IMR-90 (cell line): ENCODE measurements around the gene NRM. TPM values are rescaled to one million over a fixed set of nuclear protein-coding genes. Genes with fewer than 3 reads are reported as not detected.

Experiments used
- ATAC-seq: fragments of 200-7000 bp; cut with Tn5 transposase; 2 replicates; pipeline ENCODE4 v1.9.1; 2020; ENCODE audit warnings: low read depth, mild to moderate bottlenecking, moderate library complexity
- BruUV-seq: library from RNA; stranded (reverse); fragments of 400-500 nt; replicated peaks from 2 replicates; lab custom pipeline; 2021; lab: Mats Ljungman, UMichigan
- CTCF ChIA-PET: fragments of 300-600 bp; formaldehyde crosslinking; extraction: SDS; loops from one replicate; lab custom pipeline; 2021; ENCODE audit warnings: antibody characterized with exemption; lab: Yijun Ruan, JAX
- POLR2A ChIA-PET: fragments of 300-600 bp; sonication (Branson Sonifier 250); formaldehyde crosslinking; loops from one replicate; lab custom pipeline; 2022; ENCODE audit warnings: antibody characterized with exemption; ENCODE audit not compliant: unreplicated experiment; lab: Charles Lee
- DNase-seq: peaks from one replicate; pipeline ENCODE4 v3.0.0; 2013
- H2AFZ ChIP-seq: replicated peaks from 2 replicates; pipeline ENCODE3; 2013; ENCODE audit warnings: low read length, mild to moderate bottlenecking; ENCODE audit not compliant: poor library complexity
- H2AK5ac ChIP-seq: 2 replicates; pipeline ENCODE4 v1.6.1; 2013; ENCODE audit warnings: low read depth, low read length, inconsistent platforms
- H2AK9ac ChIP-seq: replicated peaks from 2 replicates; pipeline ENCODE3; 2013; ENCODE audit warnings: mild to moderate bottlenecking, low read depth, low read length, moderate library complexity; ENCODE audit not compliant: poor library complexity
- H2BK120ac ChIP-seq: 2 replicates; pipeline ENCODE4 v1.6.1; 2013; ENCODE audit warnings: low read depth, low read length, inconsistent platforms
- H2BK15ac ChIP-seq: 3 replicates; pipeline ENCODE4 v1.6.1; 2013; ENCODE audit warnings: low read depth, low read length, inconsistent platforms
- H2BK20ac ChIP-seq: 2 replicates; pipeline ENCODE4 v1.6.1; 2013; ENCODE audit warnings: low read depth, mild to moderate bottlenecking, inconsistent platforms, low read length, moderate library complexity
- H2BK5ac ChIP-seq: 2 replicates; pipeline ENCODE4 v1.6.1; 2013; ENCODE audit warnings: mild to moderate bottlenecking, low read depth, low read length, inconsistent platforms; ENCODE audit not compliant: poor library complexity, severe bottlenecking
- H3K14ac ChIP-seq: replicated peaks from 2 replicates; pipeline ENCODE4 v1.6.1; 2013; ENCODE audit warnings: low read depth, low read length, inconsistent platforms
- H3K18ac ChIP-seq: 2 replicates; pipeline ENCODE4 v1.6.1; 2013; ENCODE audit warnings: low read depth, low read length, control low read depth
- H3K23ac ChIP-seq: 2 replicates; pipeline ENCODE4 v1.6.1; 2013; ENCODE audit warnings: low read depth, low read length, inconsistent platforms
- H3K27ac ChIP-seq: 2 replicates; pipeline ENCODE4 v1.5.1; 2013; ENCODE audit warnings: mild to moderate bottlenecking, control low read depth, low read length; ENCODE audit not compliant: insufficient read depth
- H3K27me3 ChIP-seq: 2 replicates; pipeline ENCODE4 v1.6.1; 2013; ENCODE audit warnings: low read length; ENCODE audit not compliant: control insufficient read depth, insufficient read depth
- H3K36me3 ChIP-seq: 2 replicates; pipeline ENCODE4 v1.6.1; 2013; ENCODE audit warnings: low read length, mixed read lengths; ENCODE audit not compliant: control insufficient read depth, insufficient read depth
- H3K4ac ChIP-seq: 2 replicates; pipeline ENCODE4 v1.6.1; 2013; ENCODE audit warnings: low read depth, low read length, inconsistent platforms
- H3K4me1 ChIP-seq: 2 replicates; pipeline ENCODE4 v1.6.1; 2013; ENCODE audit warnings: low read length, mixed read lengths; ENCODE audit not compliant: control insufficient read depth, insufficient read depth
- H3K4me2 ChIP-seq: 2 replicates; pipeline ENCODE4 v1.6.1; 2013; ENCODE audit warnings: low read depth, mild to moderate bottlenecking, control low read depth, low read length, moderate library complexity
- H3K4me3 ChIP-seq: 2 replicates; pipeline ENCODE4 v1.5.1; 2013; ENCODE audit warnings: low read depth, mild to moderate bottlenecking, control low read depth, low read length, moderate library complexity; ENCODE audit not compliant: insufficient read depth
- H3K56ac ChIP-seq: 2 replicates; pipeline ENCODE4 v1.6.1; 2013; ENCODE audit warnings: low read length, inconsistent platforms; ENCODE audit not compliant: insufficient read depth; ENCODE audit errors: extremely low read depth
- H3K79me1 ChIP-seq, 2 experiments: 2 replicates each; pipeline ENCODE4 v1.6.1; 2013; ENCODE audit warnings: low read length in 2 of 2, inconsistent platforms in 1 of 2, low read depth in 1 of 2
- H3K9ac ChIP-seq: 2 replicates; pipeline ENCODE4 v1.6.1; 2013; ENCODE audit warnings: low read depth, low read length, control low read depth
- H3K9me1 ChIP-seq: 2 replicates; pipeline ENCODE4 v1.6.1; 2013; ENCODE audit warnings: low read length, inconsistent platforms; ENCODE audit not compliant: insufficient read depth
- H3K9me3 ChIP-seq: 2 replicates; pipeline ENCODE4 v1.6.1; 2013; ENCODE audit warnings: low read length; ENCODE audit not compliant: control insufficient read depth, insufficient read depth
- H4K20me1 ChIP-seq: 2 replicates; pipeline ENCODE4 v1.6.1; 2013; ENCODE audit warnings: low read length, inconsistent platforms; ENCODE audit not compliant: insufficient read depth
- H4K5ac ChIP-seq: 2 replicates; pipeline ENCODE4 v1.6.1; 2013; ENCODE audit warnings: mild to moderate bottlenecking, low read depth, low read length, control low read depth
- H4K8ac ChIP-seq, 2 experiments: 2 replicates each; pipeline ENCODE4 v1.6.1; 2013; ENCODE audit warnings: low read depth in 2 of 2, low read length in 2 of 2, control low read depth in 1 of 2, inconsistent platforms in 1 of 2
- H4K91ac ChIP-seq: 2 replicates; pipeline ENCODE4 v1.6.1; 2013; ENCODE audit warnings: low read depth, low read length, inconsistent platforms; ENCODE audit not compliant: insufficient read depth
- RFX5 ChIP-seq: IDR thresholded peaks from 2 replicates; pipeline ENCODE4 v1.8.0; 2012; ENCODE audit warnings: low read depth, mild to moderate bottlenecking, low read length, moderate library complexity
- WGBS, 2 experiments: methylation state at CpG; one replicate each; pipeline versions ENCODE4 v1.1.5 to v1.1.7; 2013; ENCODE audit warnings: missing lambda C conversion rate in 2 of 2; ENCODE audit not compliant: insufficient read length in 1 of 2; ENCODE audit errors: extremely low coverage in 2 of 2; 5-methylcytosine and 5-hydroxymethylcytosine counted together
- dilution Hi-C: fragments of 300-500 bp; cut with HindIII; formaldehyde crosslinking; loops from one replicate; pipeline ENCODE4 v1.14.3; 2018; ENCODE audit warnings: low sequenced_read_pairs; ENCODE audit not compliant: unreplicated experiment
- in situ Hi-C: fragments of 300-500 bp; cut with MboI; formaldehyde crosslinking; loops from 3 replicates; pipeline ENCODE4 v1.14.3; 2019; ENCODE audit warnings: low sequenced_read_pairs, inconsistent platforms, mixed read lengths
- intact Hi-C: fragments of 100-400 bp; cut with micrococcal nuclease; formaldehyde crosslinking; loops from 2 replicates; pipeline ENCODE4 v1.10.0; 2022
- polyA plus RNA-seq, 3 experiments: library from polyadenylated mRNA; depleted of rRNA; stranded (reverse); fragments of >200 nt; gene quantifications; 2 replicates each; pipeline ENCODE4 v1.2.3, GENCODE V29; 2012; ENCODE audit warnings: low replicate concordance in 1 of 3
- total RNA-seq: library from RNA; depleted of rRNA; stranded (reverse); fragments of >200 nt; gene quantifications from 2 replicates; pipeline ENCODE4 v1.2.3, GENCODE V29; 2012
- TF ChIP-seq, protein P1 (sequence below): fragments of 150-350 bp; IDR thresholded peaks from 2 replicates; pipeline ENCODE4 v1.6.1; 2017; ENCODE audit warnings: mild to moderate bottlenecking, antibody characterized with exemption, low read length, low read depth

The NRM gene
- total and polyA plus RNA-seq, 2 of the 4 experiments (the other 2 are of a cell fraction), result 2.2 to 27.0 TPM

DNA sequence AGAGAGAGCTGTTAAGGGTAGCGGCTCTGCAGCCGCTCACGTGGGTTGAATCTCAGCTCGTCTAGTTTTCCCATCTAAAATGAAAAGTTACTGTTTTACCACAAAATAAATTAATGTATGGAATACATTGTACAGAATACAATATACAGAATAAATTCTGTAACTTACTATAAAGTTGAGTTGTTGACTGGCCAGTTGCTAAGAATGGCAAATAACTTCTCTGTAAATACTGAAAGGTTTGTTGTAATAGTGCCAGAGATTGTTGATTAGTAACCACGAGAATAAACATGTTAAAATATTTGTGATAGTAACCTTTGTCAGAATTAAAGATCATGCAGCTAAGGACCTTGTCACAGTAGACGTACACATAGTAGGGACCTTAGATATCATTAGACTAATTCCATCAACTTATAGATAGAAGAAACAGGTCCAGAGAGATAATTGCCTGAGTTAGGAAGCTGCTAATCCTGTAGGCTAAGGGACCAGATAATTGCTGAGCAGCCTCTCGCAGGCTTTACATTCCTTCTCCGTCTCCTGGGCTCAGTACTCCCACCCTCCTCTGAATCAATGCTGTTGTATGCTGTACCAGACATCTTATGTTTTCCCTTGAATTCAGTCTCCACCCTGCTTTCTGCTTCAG lies 544 bp upstream of the NRM start:
- Histone ChIP-seq H3K18ac (0 out of 2 replicates have a peak overlapping the region, but pooled peaks have one; percentile 42), H3K36me3 (no peaks in the 10 kb centered on the region), H2AK5ac (peak overlapping the region; percentile 71; the same call in 1 of the 2 replicates), H2BK15ac (no peak overlapping the region), H2BK20ac (0 out of 2 replicates have a peak overlapping the region, but pooled peaks have one; percentile 63), H3K4ac (peak overlapping the region; percentile 69), H4K5ac (peak overlapping the region; percentile 32; the same call in 1 of the 2 replicates), H4K20me1 (peaks cover under 1% of the 10 kb centered on the region; the same call in 1 of the 2 replicates), H3K56ac (peak overlapping the region; percentile 83; the same call in 1 of the 2 replicates), H2BK120ac (peak overlapping the region; percentile 66), H3K9me3 (no peaks in the 10 kb centered on the region), H3K14ac (peak overlapping the region; percentile 43; the same call in 1 of the 2 replicates), H3K27me3 (no peaks in the 10 kb centered on the region), H3K4me2 (peak overlapping the region; percentile 49), H4K91ac (peak overlapping the region; percentile 53; the same call in 1 of the 2 replicates), H3K23ac (peak overlapping the region; percentile 62; the same call in 1 of the 2 replicates), H2BK5ac (peak overlapping the region; percentile 83), H2AK9ac (peak overlapping the region; percentile 74), H2AFZ (peak overlapping the region; percentile 83), H3K79me1 (peaks cover 18 to 34% of the 10 kb centered on the region in 2 experiments; a peak in 3 of 4 replicates), H3K9me1 (peaks cover 16% of the 10 kb centered on the region), H3K4me3 (peak overlapping the region; percentile 89; the same call in 1 of the 2 replicates), H4K8ac (peak overlapping the region; percentile 62 to 79; a peak in 3 of 4 replicates), H3K27ac (peak overlapping the region; percentile 53), H3K4me1 (peaks cover 21% of the 10 kb centered on the region), H3K9ac (peak overlapping the region; percentile 49)
- ChIA-PET POLR2A (interaction anchor here (0.5 to 1.5 kb wide), 3 partner anchors 27 to 100 kb away, joined by 3 to 5 read pairs (median 3); no protein-coding TSS in a partner anchor), CTCF (interaction anchor here (1.2 kb wide), 1 partner anchor 12 kb away, joined by 3 read pairs; no protein-coding TSS in a partner anchor)
- intact Hi-C loops, result loop anchor here (1.0 kb wide), 1 partner anchor 26 kb away; the partner anchor contains the start of gene MDC1
- TF ChIP-seq, protein P1, sequence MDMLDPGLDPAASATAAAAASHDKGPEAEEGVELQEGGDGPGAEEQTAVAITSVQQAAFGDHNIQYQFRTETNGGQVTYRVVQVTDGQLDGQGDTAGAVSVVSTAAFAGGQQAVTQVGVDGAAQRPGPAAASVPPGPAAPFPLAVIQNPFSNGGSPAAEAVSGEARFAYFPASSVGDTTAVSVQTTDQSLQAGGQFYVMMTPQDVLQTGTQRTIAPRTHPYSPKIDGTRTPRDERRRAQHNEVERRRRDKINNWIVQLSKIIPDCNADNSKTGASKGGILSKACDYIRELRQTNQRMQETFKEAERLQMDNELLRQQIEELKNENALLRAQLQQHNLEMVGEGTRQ, result peak; percentile 48
- no peak for TF ChIP-seq RFX5
- dilution Hi-C loops, result no loop called here
- DNase-seq (no peak), ATAC-seq (no peak)
- in situ Hi-C loops, result no loop called here
- WGBS, 2 experiments, result no CpG with 5 or more reads among the region's 8 CpGs
- no TSS peak for BruUV-seq
